GM13977 (cell line): Measurements from ENCODE around the gene PKNOX2.

Experiments used
- DNase-seq: peaks from one replicate; pipeline ENCODE4 v3.0.0; 2012; ENCODE audit warnings: low spot score
- in situ Hi-C: fragments of 300-500 bp; cut with MboI; formaldehyde crosslinking; loops from one replicate; pipeline ENCODE4 v1.12.0; 2022; ENCODE audit warnings: low sequenced_read_pairs, low pct_unique_long_range_greater_than_20kb, mixed read lengths, inconsistent platforms; ENCODE audit not compliant: unreplicated experiment
- TF ChIP-seq, protein P1 (sequence below): IDR thresholded peaks from 2 replicates; pipeline ENCODE4 v1.5.1; 2012; ENCODE audit warnings: mild to moderate bottlenecking, control low read depth; ENCODE audit not compliant: insufficient read depth; ENCODE audit errors: extremely low read depth, missing control alignments

Gene PKNOX2

DNA sequence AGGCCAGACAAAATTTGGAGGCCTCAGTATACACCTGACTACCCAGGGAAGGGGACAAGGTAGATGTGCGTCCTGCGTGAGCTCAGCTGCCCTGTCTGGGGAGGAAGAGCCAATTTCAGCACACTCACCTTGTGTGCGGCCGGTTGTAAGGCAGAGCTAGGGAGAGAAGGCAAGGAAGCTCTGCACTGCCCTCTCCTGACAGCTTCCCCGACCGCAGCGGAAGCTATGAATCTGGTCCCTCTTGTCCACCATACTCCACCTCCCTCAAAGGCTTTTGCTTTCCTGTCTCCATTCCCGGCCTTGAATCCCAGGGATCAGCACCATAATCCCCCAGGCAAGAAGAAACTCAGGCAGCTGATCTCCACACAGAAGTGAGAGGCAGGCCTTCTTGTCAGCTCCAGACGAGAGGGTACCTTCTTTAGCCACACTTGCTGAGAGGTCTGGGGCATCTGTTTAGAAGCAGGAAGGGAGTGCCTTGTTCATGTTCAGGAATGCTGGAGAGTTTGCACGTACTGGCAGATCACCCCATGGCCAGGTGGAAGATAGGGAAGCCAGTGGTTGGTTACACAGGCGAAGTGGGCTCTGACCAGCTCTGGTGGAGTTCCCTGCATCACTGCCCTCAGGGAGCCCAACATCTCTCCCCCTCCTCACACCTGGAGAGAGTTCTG is 269.0 kb downstream of the PKNOX2 start:
- TF ChIP-seq, protein P1, sequence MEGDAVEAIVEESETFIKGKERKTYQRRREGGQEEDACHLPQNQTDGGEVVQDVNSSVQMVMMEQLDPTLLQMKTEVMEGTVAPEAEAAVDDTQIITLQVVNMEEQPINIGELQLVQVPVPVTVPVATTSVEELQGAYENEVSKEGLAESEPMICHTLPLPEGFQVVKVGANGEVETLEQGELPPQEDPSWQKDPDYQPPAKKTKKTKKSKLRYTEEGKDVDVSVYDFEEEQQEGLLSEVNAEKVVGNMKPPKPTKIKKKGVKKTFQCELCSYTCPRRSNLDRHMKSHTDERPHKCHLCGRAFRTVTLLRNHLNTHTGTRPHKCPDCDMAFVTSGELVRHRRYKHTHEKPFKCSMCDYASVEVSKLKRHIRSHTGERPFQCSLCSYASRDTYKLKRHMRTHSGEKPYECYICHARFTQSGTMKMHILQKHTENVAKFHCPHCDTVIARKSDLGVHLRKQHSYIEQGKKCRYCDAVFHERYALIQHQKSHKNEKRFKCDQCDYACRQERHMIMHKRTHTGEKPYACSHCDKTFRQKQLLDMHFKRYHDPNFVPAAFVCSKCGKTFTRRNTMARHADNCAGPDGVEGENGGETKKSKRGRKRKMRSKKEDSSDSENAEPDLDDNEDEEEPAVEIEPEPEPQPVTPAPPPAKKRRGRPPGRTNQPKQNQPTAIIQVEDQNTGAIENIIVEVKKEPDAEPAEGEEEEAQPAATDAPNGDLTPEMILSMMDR: peak; percentile 46
- peak; percentile 54 for DNase-seq
- in situ Hi-C loops: no loop called here

GRCh38 chr11:125435461-125436238 is 271.1 kb downstream of the PKNOX2 start:
- in situ Hi-C loops: no loop called here
- TF ChIP-seq, protein P1: no peak
- no peak for DNase-seq

- in situ Hi-C loops: no loop called here
- no peak for DNase-seq
- TF ChIP-seq, protein P1: no peak
These were observed 277.3 kb downstream of the PKNOX2 start for GRCh38 chr11:125441648-125442410.

GRCh38 chr11:125442946-125443345 is 278.4 kb downstream of the PKNOX2 start:
- in situ Hi-C loops: no loop called here
- no peak for DNase-seq
- TF ChIP-seq, protein P1: no peak

GRCh38 chr11:125443767-125444311 is 279.3 kb downstream of the PKNOX2 start:
- no peak for DNase-seq
- TF ChIP-seq, protein P1: no peak
- in situ Hi-C loops: no loop called here

GRCh38 chr11:125445731-125446130 is 281.2 kb downstream of the PKNOX2 start:
- in situ Hi-C loops: no loop called here
- DNase-seq: no peak
- TF ChIP-seq, protein P1: no peak
